ENCODE data around the gene TCEAL4.

The TCEAL4 gene

GRCh38 chrX:103550415-103551051 lies 34.8 kb upstream of the TCEAL4 start:
- H2AFZ ChIP-seq (ENCODE audit: low read depth), result no peak overlapping the region
- H4K20me1 ChIP-seq (ENCODE audit: insufficient read depth), result no peaks in the 10 kb centered on the region
- no peak overlapping the region for H3K9ac ChIP-seq
- TF ChIP-seq CTCF (conservative IDR thresholded peaks at IDR 0.05; ENCODE audit: low read depth, low read length), result no peak
- H3K36me3 ChIP-seq (ENCODE audit: insufficient read depth), result no peaks in the 10 kb centered on the region
- H3K27ac ChIP-seq, result no peak overlapping the region
- H3K4me2 ChIP-seq, result no peak overlapping the region
- no peaks in the 10 kb centered on the region for H3K4me1 ChIP-seq (ENCODE audit: low read depth, poor library complexity, severe bottlenecking)
- no peaks in the 10 kb centered on the region for H3K79me2 ChIP-seq (ENCODE audit: insufficient read depth, low read depth)
- no peaks in the 10 kb centered on the region for H3K27me3 ChIP-seq (ENCODE audit: insufficient read depth, low read depth)
- H3K4me3 ChIP-seq (IDR thresholded peaks at IDR 0.05; ENCODE audit: insufficient read depth, low read depth, low read length), result no peak overlapping the region

- Histone ChIP-seq H3K36me3 (ENCODE audit: insufficient read depth) (no peaks in the 10 kb centered on the region), H3K27ac (no peak overlapping the region), H3K4me3 (IDR thresholded peaks at IDR 0.05; ENCODE audit: insufficient read depth, low read depth, low read length) (no peak overlapping the region), H3K79me2 (ENCODE audit: insufficient read depth, low read depth) (no peaks in the 10 kb centered on the region), H2AFZ (ENCODE audit: low read depth) (no peak overlapping the region), H3K9ac (no peak overlapping the region), H4K20me1 (ENCODE audit: insufficient read depth) (no peaks in the 10 kb centered on the region), H3K27me3 (ENCODE audit: insufficient read depth, low read depth) (no peaks in the 10 kb centered on the region), H3K4me1 (ENCODE audit: low read depth, poor library complexity, severe bottlenecking) (peaks cover 13% of the 10 kb centered on the region), H3K4me2 (no peak overlapping the region)
- TF ChIP-seq CTCF (conservative IDR thresholded peaks at IDR 0.05; ENCODE audit: low read depth, low read length), result no peak
Observed at GRCh38 chrX:103552236-103552635, 33.1 kb upstream of the TCEAL4 start.

GRCh38 chrX:103554687-103555424 lies 30.5 kb upstream of the TCEAL4 start:
- Histone ChIP-seq H3K36me3 (ENCODE audit: insufficient read depth) (no peaks in the 10 kb centered on the region), H3K9ac (no peak overlapping the region), H3K4me2 (no peak overlapping the region), H2AFZ (ENCODE audit: low read depth) (no peak overlapping the region), H3K27me3 (ENCODE audit: insufficient read depth, low read depth) (no peaks in the 10 kb centered on the region), H3K4me3 (IDR thresholded peaks at IDR 0.05; ENCODE audit: insufficient read depth, low read depth, low read length) (no peak overlapping the region), H3K4me1 (ENCODE audit: low read depth, poor library complexity, severe bottlenecking) (peaks cover 28% of the 10 kb centered on the region), H3K79me2 (ENCODE audit: insufficient read depth, low read depth) (no peaks in the 10 kb centered on the region), H4K20me1 (ENCODE audit: insufficient read depth) (no peaks in the 10 kb centered on the region), H3K27ac (no peak overlapping the region)
- no peak for TF ChIP-seq CTCF (conservative IDR thresholded peaks at IDR 0.05; ENCODE audit: low read depth, low read length)

- Histone ChIP-seq H3K36me3 (ENCODE audit: insufficient read depth) (no peaks in the 10 kb centered on the region), H3K27me3 (ENCODE audit: insufficient read depth, low read depth) (no peaks in the 10 kb centered on the region), H3K79me2 (ENCODE audit: insufficient read depth, low read depth) (no peaks in the 10 kb centered on the region), H3K4me3 (IDR thresholded peaks at IDR 0.05; ENCODE audit: insufficient read depth, low read depth, low read length) (no peak overlapping the region), H3K4me2 (peak overlapping the region; percentile 80), H3K4me1 (ENCODE audit: low read depth, poor library complexity, severe bottlenecking) (peaks cover 28% of the 10 kb centered on the region), H3K9ac (no peak overlapping the region), H3K27ac (peak overlapping the region; percentile 50), H2AFZ (ENCODE audit: low read depth) (peak overlapping the region; percentile 41; the same call in 1 of the 2 replicates), H4K20me1 (ENCODE audit: insufficient read depth) (no peaks in the 10 kb centered on the region)
- TF ChIP-seq CTCF (conservative IDR thresholded peaks at IDR 0.05; ENCODE audit: low read depth, low read length), result no peak
Observed at GRCh38 chrX:103556963-103557612, 28.2 kb upstream of the TCEAL4 start.

Data from KMS-11 (cell line).